Smooth muscle cell of bladder (primary cell): ENCODE results near the gene CLEC2B. TPM values are rescaled to one million over a fixed set of nuclear protein-coding genes. Genes with fewer than 3 reads are reported as not detected.

ENCODE experiments used
- total RNA-seq: library from RNA; depleted of rRNA; stranded (reverse); fragments of >200 nt; gene quantifications from 2 replicates; pipeline ENCODE4 v1.2.3, GENCODE V29; 2014

Gene CLEC2B
- 22.3 and 25.7 TPM in 2 replicates for total RNA-seq

DNA sequence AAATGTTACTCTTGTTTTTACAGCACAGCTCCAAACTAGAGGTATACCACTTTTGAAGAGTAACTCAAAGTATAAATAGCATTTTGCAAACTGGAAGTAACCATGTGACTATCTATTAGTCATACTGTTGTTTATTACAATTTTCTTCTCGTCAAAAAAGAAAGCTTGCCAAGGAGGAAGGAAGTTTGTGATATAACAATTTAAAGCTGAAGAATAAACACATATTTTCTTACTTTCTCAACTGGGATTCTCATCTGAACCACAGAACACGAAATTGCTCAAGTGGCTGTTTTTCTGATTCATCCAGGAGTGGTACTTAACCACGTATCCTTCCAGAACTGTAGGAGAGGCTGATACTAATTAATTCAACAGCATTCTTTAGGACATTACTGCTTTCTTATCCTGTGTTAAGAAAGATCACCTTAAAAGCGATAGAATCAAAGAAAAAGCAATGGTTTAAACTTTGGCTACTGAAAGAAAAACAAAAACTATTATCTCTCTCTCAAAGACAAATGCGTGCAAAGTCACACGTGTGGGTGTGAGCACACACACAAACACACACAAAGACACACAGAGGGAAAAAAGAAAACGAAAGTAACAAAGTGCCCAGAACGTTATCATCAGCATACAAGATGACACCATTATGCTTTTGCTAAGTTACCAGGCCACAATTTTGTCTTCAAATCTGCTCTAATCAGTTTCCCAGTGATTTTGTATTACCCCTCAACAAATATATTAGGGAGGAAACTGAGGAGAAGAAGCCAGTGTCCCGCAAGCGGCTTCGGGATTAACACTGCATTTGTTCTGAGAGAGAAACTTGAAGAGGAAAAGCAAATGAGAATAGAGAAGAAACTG, at the start of gene CLEC2B:
Gene CLEC2B, minus strand, starts transcription at position 48 of the 855 bp plus-strand sequence.

DNA sequence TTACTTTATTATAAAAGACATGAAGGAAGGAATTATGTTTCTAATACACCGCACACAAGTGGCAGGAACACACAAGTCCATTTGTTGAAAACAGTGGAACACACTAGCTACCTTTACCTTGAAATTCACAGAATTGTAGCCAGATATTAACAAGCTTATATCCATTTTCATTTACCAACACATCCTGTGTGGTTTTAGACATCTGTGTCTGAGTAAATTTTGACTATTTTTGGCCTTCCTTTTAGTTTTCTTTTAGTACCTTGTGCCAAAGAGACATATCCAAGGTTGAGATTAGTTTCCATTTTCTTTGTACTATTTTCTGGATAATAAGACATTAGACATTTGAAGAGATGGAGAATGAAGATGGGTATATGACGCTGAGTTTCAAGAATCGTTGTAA, 12.1 kb upstream of the CLEC2B start, which contains the start of gene KLRF2:
Gene KLRF2, plus strand, starts transcription at position 244 of the 400 bp plus-strand sequence. Its CDS starts 107 bp downstream, at position 351.

DNA sequence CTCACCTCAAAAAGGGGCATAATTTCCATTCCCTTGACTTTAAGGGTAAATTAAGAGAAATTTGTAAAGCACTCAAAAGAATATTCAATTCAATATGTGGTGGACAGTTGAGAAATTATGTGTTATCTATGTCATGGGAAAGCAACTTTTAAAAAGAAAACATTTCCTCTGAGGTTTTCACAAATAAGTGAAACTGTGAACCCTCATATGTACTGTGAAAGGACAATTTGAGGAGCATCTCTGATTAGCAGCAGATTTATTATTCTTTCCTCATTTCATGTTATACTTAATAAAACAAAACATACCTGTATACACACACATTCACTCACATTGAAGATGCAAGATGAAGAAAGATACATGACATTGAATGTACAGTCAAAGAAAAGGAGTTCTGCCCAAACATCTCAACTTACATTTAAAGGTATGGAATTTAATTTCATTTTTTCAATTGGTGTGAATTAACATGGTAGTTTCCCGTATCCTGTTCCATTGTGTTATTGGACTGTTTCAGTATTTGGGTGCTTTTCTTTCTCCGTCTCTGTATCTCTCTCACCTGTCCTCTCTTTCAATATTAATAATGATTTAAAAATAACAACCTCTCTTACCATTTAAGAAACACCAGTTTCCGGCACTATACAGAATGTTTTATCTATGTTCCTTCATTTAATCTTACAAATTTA, 41.8 kb downstream of the CLEC2B start, which contains the start of gene KLRF1:
Gene KLRF1, plus strand, starts transcription at position 273 of the 680 bp plus-strand sequence. Its CDS starts 64 bp downstream, at position 337.

Other genes starting within 250 kb of the CLEC2B start
- 1.4 and 1.8 TPM in 2 replicates for gene CLEC2D, start 199.6 kb downstream of the CLEC2B start, total RNA-seq
- not detected in 2 replicates for gene CLECL1, start 136.3 kb downstream of the CLEC2B start, total RNA-seq
- gene CD69, start 108.5 kb downstream of the CLEC2B start, total RNA-seq, result 0.14 TPM in 1 of 2 replicates, not detected in the other
- 0.18 and 0.43 TPM in 2 replicates for gene KLRF1, start 41.9 kb downstream of the CLEC2B start, total RNA-seq
- not detected in 2 replicates for gene KLRF2, start 12.1 kb upstream of the CLEC2B start, total RNA-seq
- not detected in 2 replicates for gene CLEC2A, start 63.0 kb upstream of the CLEC2B start, total RNA-seq
- not detected in 2 replicates for gene CLEC12A, start 102.1 kb upstream of the CLEC2B start, total RNA-seq
- not detected in 2 replicates for gene CLEC1B, start 129.8 kb upstream of the CLEC2B start, total RNA-seq
- gene CLEC12B, start 141.3 kb upstream of the CLEC2B start, total RNA-seq, result not detected in 2 replicates
- not detected in 2 replicates for gene CLEC9A, start 161.3 kb upstream of the CLEC2B start, total RNA-seq
- gene CLEC1A, start 229.6 kb upstream of the CLEC2B start, total RNA-seq, result 0.09 TPM in 1 of 2 replicates, not detected in the other